ENCODE measurements around the gene DOK5.

DOK5 gene

DNA sequence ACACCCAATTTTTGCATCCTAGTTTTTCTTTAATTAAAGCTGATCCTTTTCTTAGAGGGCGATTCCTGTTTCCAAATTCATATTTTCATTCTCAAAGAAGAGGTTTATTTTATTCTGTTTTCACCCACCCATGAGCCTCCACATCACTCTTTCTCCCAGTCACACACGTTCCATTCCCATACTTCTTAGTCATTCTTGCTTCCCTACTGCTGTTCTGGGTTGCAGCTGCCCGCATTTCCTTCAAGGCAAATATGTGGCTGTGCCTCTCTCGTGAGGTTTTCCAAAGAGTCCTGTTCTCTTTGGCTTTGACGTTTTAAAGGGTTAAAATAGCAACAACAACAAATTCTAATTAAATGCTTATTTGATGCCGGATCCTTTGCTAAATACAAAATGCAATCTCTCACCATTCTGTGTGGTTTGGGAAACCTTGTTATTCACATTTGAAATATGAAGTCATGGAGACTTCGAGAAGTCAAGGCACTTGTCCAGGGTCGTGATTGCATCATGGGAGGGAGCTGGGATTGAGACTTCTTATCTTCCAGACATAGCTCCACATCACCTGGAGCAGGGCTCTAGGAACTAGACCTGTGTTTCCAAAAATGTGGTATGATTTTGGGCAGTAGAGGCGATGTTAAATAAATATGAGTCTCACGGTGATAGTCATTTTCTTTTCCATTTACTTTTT lies 126.6 kb downstream of the DOK5 start:
- H4K20me1 ChIP-seq (ENCODE audit: insufficient read depth, low read length, poor library complexity, severe bottlenecking), result no peaks in the 10 kb centered on the region
- H3F3A ChIP-seq (ENCODE audit: low read depth), result no peaks in the 10 kb centered on the region
- H3K27me3 ChIP-seq (ENCODE audit: insufficient read depth, low read length, poor library complexity, severe bottlenecking), result no peaks in the 10 kb centered on the region
- no peak overlapping the region for H3K4me3 ChIP-seq (ENCODE audit: low read length, poor library complexity, severe bottlenecking)
- no peaks in the 10 kb centered on the region for H3K36me3 ChIP-seq (ENCODE audit: insufficient read depth, low read length)
- TF ChIP-seq, protein P1, sequence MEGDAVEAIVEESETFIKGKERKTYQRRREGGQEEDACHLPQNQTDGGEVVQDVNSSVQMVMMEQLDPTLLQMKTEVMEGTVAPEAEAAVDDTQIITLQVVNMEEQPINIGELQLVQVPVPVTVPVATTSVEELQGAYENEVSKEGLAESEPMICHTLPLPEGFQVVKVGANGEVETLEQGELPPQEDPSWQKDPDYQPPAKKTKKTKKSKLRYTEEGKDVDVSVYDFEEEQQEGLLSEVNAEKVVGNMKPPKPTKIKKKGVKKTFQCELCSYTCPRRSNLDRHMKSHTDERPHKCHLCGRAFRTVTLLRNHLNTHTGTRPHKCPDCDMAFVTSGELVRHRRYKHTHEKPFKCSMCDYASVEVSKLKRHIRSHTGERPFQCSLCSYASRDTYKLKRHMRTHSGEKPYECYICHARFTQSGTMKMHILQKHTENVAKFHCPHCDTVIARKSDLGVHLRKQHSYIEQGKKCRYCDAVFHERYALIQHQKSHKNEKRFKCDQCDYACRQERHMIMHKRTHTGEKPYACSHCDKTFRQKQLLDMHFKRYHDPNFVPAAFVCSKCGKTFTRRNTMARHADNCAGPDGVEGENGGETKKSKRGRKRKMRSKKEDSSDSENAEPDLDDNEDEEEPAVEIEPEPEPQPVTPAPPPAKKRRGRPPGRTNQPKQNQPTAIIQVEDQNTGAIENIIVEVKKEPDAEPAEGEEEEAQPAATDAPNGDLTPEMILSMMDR (conservative IDR thresholded peaks at IDR 0.05; ENCODE audit: low read length), result no peak
- no peak for TF ChIP-seq EZH2phosphoT487 (IDR thresholded peaks at IDR 0.05; ENCODE audit: borderline replicate concordance)
- no peak overlapping the region for H2AFZ ChIP-seq (ENCODE audit: low read length)
- H3K4me2 ChIP-seq (ENCODE audit: low read depth, low read length, poor library complexity, severe bottlenecking), result no peak overlapping the region
- H3K9ac ChIP-seq (ENCODE audit: low read depth, low read length, poor library complexity, severe bottlenecking), result no peak overlapping the region
- no peaks in the 10 kb centered on the region for H3K4me1 ChIP-seq (ENCODE audit: insufficient read depth, low read length, poor library complexity, severe bottlenecking)
- no peaks in the 10 kb centered on the region for H3K9me3 ChIP-seq (ENCODE audit: insufficient read depth, low read depth, low read length)
- no peaks in the 10 kb centered on the region for H3K9me2 ChIP-seq (replicated peaks; ENCODE audit: low read depth, low read length)
- H3K79me2 ChIP-seq (ENCODE audit: insufficient read depth, low read length), result no peaks in the 10 kb centered on the region

DNA sequence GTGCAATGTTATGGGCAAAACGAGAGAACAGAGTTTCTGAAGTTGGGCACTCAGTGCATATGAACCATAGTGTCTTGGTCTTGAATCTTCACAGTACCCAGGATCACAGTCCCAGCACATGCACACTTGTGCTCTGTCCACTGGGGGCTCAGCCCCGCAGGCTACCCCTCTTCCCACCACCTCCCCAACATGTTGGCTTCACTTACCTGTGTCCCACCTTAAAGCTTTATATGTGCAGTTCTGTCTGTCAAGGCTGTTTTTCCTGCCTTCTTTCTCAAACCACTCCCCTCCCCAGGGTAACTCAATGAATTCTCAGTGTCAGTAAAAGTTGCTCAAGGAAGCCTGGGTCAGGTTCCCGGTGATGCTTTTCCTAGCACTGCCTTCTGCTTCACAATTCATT lies 129.9 kb downstream of the DOK5 start:
- H3K9me2 ChIP-seq (replicated peaks; ENCODE audit: low read depth, low read length), result no peaks in the 10 kb centered on the region
- no peaks in the 10 kb centered on the region for H4K20me1 ChIP-seq (ENCODE audit: insufficient read depth, low read length, poor library complexity, severe bottlenecking)
- H3K4me3 ChIP-seq (ENCODE audit: low read length, poor library complexity, severe bottlenecking), result no peak overlapping the region
- no peaks in the 10 kb centered on the region for H3K79me2 ChIP-seq (ENCODE audit: insufficient read depth, low read length)
- no peak overlapping the region for H3K9ac ChIP-seq (ENCODE audit: low read depth, low read length, poor library complexity, severe bottlenecking)
- no peak overlapping the region for H3K4me2 ChIP-seq (ENCODE audit: low read depth, low read length, poor library complexity, severe bottlenecking)
- no peaks in the 10 kb centered on the region for H3F3A ChIP-seq (ENCODE audit: low read depth)
- H3K27me3 ChIP-seq (ENCODE audit: insufficient read depth, low read length, poor library complexity, severe bottlenecking), result no peaks in the 10 kb centered on the region
- no peak overlapping the region for H2AFZ ChIP-seq (ENCODE audit: low read length)
- no peaks in the 10 kb centered on the region for H3K9me3 ChIP-seq (ENCODE audit: insufficient read depth, low read depth, low read length)
- H3K36me3 ChIP-seq (ENCODE audit: insufficient read depth, low read length), result no peaks in the 10 kb centered on the region
- H3K4me1 ChIP-seq (ENCODE audit: insufficient read depth, low read length, poor library complexity, severe bottlenecking), result no peaks in the 10 kb centered on the region
- TF ChIP-seq, protein P1 (conservative IDR thresholded peaks at IDR 0.05; ENCODE audit: low read length), result no peak
- no peak for TF ChIP-seq EZH2phosphoT487 (IDR thresholded peaks at IDR 0.05; ENCODE audit: borderline replicate concordance)

DNA sequence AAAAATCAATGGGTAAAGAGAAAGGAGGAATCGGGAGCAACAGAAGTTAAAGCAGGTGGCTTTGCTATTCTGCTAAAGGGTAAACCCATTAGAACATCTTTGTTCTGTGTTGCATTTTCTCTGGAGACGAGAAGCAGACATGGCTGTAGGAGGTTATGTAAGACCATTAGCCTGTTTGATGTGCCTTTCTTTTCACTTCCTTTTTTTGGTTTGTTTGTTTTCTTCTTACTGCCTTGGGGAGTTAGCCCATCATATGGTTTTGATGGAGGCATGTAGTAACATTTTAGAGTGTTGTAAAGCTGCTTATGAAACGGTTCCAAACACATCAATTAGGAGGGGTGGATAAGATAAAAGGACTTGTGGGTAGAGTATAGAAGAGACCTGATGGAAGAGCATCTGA lies 131.0 kb downstream of the DOK5 start:
- Histone ChIP-seq H3K4me3 (ENCODE audit: low read length, poor library complexity, severe bottlenecking) (no peak overlapping the region), H3K36me3 (ENCODE audit: insufficient read depth, low read length) (no peaks in the 10 kb centered on the region), H3K79me2 (ENCODE audit: insufficient read depth, low read length) (no peaks in the 10 kb centered on the region), H3K27me3 (ENCODE audit: insufficient read depth, low read length, poor library complexity, severe bottlenecking) (no peaks in the 10 kb centered on the region), H3K4me1 (ENCODE audit: insufficient read depth, low read length, poor library complexity, severe bottlenecking) (no peaks in the 10 kb centered on the region), H3F3A (ENCODE audit: low read depth) (no peaks in the 10 kb centered on the region), H3K9me2 (replicated peaks; ENCODE audit: low read depth, low read length) (no peaks in the 10 kb centered on the region), H2AFZ (ENCODE audit: low read length) (no peak overlapping the region), H3K9me3 (ENCODE audit: insufficient read depth, low read depth, low read length) (no peaks in the 10 kb centered on the region), H3K4me2 (ENCODE audit: low read depth, low read length, poor library complexity, severe bottlenecking) (no peak overlapping the region), H4K20me1 (ENCODE audit: insufficient read depth, low read length, poor library complexity, severe bottlenecking) (no peaks in the 10 kb centered on the region), H3K9ac (ENCODE audit: low read depth, low read length, poor library complexity, severe bottlenecking) (no peak overlapping the region)
- TF ChIP-seq EZH2phosphoT487 (IDR thresholded peaks at IDR 0.05; ENCODE audit: borderline replicate concordance), result no peak
- TF ChIP-seq, protein P1 (conservative IDR thresholded peaks at IDR 0.05; ENCODE audit: low read length), result no peak

All from Loucy (cell line).